T follicular helper cell (primary cell): Measurements from ENCODE around the gene ORAI3.

ENCODE experiments used
- DNase-seq: peaks from one replicate; pipeline ENCODE4 v3.0.0-alpha.2; 2020; ENCODE audit warnings: low read depth

The ORAI3 gene

DNA sequence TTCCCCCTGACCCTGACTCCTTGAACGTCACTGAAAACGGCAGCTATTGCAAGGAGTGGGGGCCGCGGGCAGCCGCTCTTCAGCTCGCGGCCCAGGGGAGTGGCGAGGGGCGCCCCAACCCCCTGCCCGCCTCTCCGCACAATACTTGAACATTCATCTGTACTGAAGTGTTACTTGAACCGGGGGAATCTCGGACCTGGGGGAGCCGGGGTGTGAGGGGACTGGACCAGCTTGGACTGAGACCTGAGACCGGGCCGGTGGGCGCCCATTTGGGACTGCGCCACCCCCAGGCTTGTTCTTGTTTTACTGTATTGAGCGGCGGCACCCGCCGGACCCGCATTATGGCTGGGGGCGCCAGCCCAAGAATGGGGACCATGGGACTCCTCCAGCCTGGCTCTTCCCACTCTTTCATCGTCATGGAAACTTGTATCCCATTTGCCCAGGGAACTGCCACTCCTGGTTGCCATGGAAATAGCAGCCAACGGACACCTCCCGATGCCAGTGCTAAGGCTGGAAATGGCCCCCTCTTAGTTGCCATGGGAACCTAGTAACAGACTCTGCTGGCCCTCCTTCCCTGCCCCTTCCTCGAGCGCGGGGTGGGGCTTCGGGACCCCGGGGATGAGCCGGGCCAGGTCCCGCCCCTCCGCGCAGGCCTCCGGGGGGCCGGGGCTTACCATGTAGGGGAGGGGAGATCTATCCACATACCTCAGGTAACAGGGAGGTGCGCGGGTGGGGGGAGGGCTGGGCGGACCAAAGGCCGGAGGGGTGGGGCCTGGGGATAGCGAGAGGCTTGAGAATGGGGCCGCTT is 805 bp upstream of the ORAI3 start:
- DNase-seq: no peak

DNA sequence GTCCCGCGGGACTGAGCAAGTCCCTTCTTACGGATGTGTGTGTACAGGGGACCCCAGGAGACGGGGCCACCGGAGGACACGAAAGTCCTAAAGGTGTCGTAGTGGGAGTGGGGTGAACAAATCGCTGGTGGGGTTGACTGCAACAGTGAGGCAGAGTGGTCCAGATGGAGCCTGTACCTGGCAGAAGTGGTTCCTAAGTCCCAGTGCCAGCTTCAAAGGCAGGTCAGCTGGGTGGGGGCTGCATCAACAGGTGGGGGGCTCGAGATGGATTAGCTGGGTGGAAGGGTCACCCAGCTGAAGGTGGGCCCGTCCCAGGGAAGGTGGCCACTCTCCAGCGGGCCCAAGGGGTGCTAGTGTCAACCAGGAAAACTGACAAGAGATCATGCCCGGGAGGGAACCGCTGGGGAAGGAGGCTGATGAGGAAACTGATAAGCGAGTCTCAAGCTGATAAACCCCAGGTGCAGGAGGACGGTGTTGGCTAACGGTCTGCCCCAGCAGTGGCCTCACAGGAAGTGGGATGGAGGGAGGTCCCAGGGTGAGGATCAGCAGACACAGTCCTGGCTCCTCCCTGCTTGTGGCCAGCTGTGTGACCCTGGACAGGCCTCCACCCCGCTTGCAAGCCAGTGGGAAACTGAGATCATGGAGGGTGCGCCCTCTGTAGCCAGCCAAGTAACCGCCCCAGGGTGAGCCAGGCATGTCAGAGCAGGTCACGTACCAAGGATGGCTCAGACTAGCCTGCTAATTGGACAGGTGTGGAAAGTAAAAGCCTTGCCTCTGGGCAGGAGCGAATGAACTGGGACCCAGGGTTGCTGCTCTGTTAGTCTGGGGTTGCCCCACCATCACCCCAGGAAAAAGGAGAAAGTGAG is 1.0 kb downstream of the ORAI3 start:
- DNase-seq: no peak

DNA sequence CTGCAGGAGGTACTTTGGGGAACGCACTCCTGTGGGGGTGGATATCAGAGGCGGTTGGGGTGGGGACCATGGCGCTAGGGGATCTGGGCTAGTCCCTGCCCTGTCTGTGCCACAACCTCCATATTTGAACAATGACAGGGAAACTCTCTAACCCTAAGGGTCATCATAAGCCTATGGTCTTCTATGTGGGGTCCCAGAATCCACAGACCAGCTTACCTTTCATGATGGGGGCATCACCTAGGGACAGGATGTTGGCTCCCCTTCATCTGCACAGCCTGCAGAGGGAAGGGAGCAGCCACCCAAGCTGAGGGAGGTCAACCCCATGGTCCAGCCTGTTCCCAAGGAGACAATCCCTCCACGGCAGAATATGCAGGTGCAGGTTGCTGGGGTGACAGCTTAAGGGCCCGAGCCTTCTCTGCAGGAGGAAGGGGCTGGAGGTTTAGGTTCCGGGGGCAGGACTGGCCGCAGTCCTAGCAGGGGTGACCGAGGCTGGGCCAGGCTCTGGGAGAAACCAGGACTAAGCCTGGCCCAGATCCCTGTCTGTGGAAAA is 1.7 kb downstream of the ORAI3 start:
- no peak for DNase-seq

DNA sequence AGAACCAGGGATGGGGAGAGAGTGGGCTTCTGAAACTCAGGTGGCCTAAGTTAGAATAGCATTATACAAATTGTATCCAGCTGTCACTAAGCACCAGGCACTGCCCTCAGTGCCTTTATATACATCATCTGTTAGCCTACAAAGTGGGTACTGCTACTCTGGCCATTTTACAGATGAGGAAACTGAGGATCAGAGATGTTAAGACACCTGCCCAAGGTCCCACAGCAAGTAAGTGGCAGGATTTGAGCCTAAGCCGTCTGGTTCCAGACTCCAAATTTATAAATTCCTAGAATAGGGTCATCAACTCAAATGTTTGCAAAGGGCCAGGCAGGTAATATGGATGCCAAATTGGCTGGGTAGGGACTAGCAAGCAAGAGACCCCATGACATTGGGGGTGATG is 2.3 kb downstream of the ORAI3 start:
- no peak for DNase-seq

DNA sequence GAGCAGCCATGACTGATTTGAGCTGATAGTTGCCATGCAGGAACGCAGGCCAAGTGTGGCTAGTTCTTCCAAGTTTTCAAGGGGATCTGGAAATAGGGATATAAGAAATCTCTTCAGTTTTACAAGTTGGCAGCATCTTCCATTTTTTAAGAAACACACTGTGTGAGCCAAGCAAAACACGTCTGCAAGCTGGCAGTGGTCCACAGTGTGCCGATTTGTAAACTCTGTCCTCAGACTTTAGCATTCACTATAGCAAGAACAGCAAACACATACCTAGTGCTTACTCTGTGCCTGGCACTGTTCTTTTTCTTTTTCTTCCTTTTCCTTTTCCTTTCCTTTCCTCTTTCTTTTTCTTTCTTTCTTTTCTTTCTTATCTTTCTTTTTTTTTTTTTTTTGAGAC is 2.9 kb downstream of the ORAI3 start:
- DNase-seq: no peak

DNA sequence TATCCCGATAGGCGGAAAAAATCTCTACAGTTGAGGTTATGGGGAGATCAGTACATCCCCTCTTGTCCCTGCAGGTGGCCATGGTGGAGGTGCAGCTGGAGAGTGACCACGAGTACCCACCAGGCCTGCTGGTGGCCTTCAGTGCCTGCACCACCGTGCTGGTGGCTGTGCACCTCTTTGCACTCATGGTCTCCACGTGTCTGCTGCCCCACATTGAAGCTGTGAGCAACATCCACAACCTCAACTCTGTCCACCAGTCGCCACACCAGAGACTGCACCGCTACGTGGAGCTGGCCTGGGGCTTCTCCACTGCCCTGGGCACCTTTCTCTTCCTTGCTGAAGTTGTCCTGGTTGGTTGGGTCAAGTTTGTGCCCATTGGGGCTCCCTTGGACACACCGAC is 4.2 kb downstream of the ORAI3 start:
- no peak for DNase-seq

DNA sequence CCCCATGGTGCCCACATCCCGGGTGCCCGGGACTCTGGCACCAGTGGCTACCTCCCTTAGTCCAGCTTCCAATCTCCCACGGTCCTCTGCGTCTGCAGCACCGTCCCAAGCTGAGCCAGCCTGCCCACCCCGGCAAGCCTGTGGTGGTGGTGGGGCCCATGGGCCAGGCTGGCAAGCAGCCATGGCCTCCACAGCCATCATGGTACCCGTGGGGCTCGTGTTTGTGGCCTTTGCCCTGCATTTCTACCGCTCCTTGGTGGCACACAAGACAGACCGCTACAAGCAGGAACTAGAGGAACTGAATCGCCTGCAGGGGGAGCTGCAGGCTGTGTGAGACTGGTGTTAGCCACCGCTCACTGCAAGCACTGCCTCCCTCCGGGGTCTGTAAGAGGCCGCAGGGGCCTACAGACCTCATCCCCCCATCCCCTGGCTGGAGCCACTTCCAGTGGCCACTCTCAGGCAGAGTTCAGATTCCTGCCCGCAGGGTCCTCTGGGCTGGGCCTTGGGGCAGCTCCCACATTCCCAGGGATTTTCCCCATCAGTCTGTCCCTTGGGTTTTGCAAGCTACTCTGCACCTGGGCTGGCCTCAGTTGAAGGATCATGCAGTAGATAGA is 4.8 kb downstream of the ORAI3 start:
- peak; percentile 36 for DNase-seq

DNA sequence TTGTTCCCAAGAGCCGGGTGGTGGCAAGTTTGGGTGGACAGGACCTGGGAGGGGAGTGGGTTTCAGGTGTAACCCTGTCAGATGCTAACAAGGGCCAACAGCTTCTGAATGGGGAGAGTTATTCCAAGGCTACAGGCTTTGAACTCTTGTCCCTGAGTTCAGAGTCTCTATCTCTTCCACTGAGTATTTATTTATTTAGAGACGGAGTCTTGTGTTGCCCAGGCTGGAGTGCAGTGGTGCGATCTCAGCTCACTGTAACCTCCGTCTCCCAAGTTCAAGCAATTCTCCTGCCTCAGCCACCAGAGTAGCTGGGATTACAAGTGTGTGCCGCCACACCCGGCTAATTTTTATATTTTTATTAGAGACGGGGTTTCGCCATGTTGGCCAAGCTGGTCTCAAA is 6.1 kb downstream of the ORAI3 start:
- no peak for DNase-seq

DNA sequence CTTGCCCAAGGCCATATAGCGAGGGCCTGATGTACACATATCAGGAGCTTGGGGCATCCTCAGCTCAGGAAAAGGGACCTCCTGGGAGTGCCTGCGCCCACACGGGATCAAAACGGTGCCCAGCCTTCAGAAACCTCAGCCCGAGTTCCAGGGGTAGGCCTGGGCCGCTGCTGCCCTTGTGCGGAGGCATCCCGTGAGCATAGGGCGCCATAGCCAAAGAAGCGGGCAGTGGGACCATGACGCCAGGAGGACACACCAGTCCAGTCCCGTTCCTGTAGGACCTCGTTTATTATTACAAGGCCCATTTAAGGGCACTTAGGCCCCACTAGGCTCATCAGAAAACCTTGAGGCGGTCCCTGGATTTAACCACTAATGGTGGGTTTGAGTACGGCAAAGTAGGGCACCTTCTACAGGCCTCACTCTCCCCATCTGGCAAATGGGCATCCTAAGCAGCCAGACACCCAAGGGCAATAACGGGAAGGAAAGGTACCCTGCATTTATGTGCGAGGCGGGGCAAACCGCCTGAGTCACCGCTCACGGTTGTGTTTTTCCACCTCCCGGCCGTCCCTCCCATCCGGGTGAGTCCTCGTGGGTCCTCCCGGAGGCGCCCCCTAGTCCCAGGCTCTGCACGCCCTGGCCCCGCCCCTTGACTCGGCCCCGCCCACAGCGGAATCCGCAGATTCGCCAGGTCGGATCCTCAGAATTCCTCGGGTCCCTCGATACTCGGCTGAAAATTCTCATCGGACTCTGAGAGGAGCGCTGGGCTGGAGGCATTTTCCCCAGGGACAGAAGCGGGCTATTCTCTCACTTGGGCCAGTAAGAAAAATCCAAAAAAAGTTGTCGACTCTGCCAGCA is 8.0 kb downstream of the ORAI3 start:
- DNase-seq: peak; percentile 77

DNA sequence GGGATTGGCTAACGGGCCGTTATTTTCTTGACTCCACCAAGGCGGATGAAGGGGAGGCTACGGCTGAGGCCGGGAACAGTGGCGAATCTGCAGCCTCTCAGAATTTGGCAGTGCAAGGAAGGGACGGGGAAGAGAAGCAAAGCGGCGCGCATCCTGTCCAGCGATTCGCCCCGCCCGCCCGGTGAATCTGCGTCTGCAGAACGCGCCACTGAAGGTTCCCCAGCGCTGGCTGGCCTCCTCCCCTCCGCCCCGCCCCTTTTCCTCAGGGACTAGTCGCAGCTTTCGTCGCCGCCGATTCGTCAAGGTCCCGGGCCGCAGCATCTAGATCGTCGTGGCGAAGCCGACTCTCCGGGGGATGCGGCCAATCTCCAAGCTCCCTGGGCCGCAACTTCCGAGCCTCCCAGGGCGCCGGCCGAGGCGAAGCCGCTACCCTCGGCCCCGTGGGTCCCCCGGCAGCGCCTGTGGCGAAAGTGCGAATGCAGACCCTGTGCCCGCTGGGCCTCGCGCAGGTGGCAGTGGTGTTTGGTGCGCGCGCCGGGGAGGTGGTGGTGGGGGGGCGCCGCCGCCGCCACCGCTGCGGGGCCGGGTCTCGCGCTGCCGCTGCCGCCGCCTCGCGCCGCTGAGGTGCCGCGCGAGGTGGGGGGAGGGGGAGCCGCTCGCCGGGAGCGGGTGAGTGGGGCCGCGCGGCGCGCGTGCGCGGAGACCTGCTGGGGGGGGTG is 8.7 kb downstream of the ORAI3 start, which contains the start of gene SETD1A:
TSS of gene SETD1A (plus strand) at position 299 of the 719 bp plus-strand sequence. CDS start 978 bp downstream, outside the sequence.
- DNase-seq: peak; percentile 95

DNA sequence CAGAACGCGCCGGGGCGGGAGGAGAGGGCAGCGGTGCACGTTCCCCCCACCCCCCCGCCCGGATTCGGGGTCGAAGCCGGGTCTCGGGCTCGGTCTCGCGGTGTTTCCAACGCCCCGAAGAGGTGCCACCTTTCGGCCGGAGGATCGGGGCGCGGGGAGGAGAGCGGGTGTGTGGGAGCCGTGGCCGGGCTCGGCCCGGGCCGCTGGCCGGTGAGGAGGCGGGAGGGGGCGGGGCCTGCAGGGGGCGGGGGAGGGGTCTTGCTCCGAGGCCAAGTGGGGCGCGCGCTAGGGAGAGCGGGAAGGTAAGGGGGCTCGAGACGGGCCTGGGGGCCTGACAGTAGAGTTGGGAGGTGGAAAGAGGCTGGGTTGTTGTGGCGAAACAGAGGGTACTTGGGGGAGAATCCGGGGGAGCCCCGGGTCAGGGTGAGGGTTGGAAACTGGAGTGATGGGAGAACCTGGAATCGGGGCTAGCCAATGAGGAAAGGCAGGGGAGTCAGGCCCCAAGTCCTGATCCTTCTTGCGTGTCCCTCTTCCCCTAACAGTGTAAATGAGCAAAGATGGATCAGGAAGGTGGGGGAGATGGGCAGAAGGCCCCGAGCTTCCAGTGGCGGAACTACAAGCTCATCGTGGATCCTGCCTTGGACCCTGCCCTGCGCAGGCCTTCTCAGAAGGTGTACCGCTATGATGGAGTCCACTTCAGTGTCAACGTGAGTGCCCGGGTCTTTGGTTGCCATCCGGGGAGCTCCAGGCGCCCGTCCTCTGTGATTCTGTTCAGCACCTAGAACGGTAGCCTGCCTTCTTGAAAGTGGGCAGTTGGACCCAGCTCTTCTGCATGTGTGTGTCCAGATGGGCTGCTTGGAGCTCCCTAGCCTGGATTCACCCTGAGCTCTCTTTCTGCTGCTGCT is 9.6 kb downstream of the ORAI3 start:
- peak; percentile 57 for DNase-seq

DNA sequence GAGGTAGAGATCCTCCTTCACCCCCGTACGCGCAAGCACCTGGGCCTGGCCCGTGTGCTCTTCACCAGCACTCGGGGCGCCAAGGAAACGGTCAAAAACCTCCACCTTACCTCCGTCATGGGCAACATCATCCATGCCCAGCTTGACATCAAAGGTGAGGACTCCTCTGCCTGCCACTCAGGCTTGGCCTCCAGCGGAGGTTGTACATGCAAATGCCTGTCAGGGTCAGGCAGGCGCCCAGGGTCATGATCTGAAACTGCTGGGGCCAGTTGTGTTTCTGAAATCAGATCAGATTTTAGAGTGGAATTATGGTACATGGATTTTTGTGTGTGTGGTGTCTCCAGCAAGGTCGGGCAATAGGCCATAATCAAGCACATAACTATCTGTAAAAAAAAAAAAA is 12.5 kb downstream of the ORAI3 start:
- no peak for DNase-seq

DNA sequence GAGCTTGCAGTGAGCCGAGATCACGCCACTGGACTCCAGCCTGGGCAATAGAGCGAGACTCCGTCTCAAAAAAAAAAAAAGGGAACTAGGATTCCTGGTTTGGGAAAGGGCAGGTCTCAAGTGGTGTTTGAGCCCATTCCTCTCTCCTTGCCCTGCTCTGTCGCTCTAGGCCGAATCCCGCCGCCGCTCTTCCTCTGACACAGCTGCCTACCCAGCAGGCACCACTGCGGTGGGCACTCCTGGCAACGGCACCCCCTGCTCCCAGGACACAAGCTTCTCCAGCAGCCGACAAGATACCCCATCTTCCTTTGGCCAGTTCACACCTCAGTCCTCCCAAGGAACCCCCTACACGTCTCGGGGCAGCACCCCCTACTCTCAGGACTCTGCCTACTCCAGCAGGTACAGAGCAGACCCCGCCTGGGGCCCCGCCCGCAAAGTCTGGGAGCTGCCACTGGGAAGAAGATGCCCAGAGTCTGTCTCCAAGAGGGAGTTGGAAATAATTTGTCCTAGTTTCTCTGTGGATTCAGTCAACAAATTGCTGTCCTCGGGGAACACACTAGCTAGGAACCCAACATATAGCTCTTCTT is 15.2 kb downstream of the ORAI3 start:
- DNase-seq: no peak

DNA sequence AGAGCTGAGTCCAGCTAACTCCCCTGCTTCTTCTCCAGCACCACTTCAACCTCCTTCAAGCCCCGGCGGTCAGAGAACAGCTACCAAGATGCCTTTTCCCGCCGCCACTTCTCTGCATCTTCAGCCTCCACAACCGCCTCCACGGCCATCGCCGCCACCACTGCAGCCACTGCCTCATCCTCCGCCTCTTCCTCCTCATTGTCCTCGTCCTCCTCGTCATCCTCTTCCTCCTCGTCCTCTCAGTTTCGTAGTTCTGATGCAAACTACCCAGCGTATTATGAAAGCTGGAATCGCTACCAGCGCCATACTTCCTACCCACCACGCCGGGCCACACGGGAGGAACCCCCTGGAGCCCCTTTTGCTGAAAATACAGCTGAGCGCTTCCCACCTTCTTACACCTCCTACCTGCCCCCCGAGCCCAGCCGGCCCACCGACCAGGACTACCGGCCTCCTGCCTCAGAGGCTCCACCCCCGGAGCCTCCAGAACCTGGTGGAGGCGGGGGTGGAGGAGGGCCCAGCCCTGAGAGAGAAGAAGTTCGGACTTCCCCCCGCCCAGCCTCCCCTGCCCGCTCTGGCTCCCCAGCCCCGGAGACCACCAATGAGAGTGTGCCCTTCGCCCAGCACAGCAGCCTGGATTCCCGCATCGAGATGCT is 15.8 kb downstream of the ORAI3 start:
- DNase-seq: no peak

DNA sequence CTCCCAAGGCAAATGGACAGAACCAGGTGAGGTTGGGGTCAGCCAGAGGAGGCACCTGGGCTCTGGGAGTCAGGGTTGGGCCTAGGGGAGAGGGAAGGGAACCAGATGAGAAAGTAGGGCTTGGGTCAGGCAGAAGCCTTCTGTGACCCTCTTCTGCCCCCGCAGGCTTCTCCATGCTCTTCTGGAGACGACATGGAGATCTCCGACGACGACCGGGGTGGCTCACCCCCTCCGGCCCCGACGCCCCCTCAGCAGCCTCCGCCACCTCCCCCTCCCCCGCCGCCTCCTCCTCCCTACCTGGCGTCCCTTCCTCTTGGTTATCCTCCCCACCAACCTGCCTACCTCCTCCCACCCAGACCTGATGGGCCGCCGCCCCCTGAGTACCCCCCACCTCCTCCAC is 16.6 kb downstream of the ORAI3 start:
- no peak for DNase-seq

DNA sequence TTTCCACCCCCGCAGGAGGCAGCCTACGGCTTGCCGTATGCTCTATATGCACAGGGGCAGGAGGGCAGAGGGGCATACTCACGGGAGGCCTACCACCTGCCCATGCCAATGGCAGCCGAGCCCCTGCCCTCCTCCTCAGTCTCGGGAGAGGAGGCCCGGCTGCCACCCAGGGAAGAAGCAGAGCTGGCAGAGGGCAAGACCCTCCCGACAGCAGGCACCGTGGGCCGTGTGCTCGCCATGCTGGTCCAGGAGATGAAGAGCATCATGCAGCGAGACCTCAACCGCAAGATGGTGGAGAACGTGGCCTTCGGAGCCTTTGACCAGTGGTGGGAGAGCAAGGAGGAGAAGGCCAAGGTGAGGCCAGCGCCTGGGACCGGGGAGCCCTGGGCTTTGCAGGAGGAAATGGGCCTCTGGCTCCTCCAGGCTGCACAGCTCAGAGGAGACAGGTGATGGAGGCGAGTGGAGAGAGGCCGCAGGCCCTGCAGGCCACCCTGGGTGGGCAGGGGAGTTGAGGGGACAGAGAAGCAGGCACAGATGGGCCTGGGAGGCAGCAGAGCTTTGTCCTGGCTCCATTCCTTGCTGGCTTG is 17.3 kb downstream of the ORAI3 start:
- no peak for DNase-seq

DNA sequence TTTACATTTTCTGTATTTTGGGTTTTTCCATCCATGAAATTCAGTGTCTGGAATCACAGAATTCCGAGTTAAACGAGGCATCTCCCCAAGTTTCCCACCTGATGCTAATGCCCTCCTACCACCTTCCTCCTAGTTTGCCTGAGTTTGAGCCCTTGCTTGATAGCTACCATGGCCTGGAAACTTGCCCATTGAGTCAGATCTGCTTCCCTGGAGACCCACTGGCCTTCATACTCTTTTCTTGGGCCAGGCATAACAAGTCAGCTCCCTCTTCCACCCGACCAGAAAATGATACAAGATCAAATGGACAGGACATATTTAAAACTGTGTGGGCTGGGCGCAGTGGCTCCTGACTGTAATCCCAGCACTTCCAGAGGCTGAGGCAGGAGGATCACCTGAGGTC is 18.9 kb downstream of the ORAI3 start:
- DNase-seq: no peak

DNA sequence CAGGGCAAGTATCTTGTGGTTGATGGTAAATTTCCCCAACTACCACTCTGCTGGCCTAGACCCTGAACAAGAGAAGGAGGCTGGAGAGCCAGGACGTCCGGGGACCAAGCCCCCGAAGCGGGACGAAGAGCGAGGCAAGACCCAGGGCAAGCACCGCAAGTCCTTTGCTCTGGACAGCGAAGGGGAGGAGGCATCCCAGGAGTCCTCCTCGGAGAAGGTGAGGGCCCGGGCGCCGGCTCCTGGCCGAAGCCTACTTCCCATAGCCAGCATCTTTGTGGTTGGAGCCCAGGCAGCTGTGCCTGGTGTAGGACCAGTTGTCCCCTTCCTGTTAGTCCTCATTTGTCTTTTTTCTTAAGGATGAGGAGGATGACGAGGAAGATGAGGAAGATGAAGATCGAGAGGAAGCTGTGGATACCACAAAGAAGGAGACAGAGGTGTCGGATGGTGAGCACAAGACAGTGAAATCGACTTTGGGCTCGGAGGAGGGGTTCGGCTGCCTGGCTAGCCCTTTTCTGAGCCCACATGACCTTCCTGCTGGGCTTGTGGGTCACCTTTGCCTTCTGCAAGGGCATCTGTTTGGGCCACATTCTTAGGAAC is 20.5 kb downstream of the ORAI3 start:
- no peak for DNase-seq
